ENCODE results near the gene HVCN1. TPM values are rescaled to one million over a fixed set of nuclear protein-coding genes. Genes with fewer than 3 reads are reported as not detected.

HVCN1 gene
- total and polyA plus RNA-seq, 10 donors, result 46.9 to 114 (median 69.0) TPM

DNA sequence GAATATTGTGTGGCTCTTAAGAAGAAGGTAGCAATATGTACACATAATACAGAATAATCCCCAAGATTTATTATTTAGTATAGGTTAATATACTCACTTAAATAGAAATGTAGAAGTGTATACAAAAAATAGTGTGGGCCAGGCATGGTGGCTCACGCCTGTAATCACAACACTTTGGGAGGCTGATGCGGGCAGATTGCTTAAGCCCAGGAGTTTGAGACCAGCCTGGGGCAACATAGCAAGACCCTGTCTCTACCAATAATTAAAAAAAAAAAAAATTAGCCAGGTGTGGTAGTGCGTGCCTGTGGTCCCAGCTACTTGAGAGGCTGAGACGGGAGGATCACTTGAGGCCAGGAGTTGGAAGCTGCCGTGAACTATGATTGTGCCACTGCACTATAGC is 15.3 kb upstream of the HVCN1 start:
- Histone ChIP-seq H3K4me1 (peaks cover 0 to 5% (median under 1%) of the 10 kb centered on the region in 6 donors), H3K4me3 (no peak overlapping the region), H3K36me3 (peaks cover 0 to 4% (median 0%) of the 10 kb centered on the region in 6 donors), H3K9me3 (no peaks in the 10 kb centered on the region), H3K27ac (no peak overlapping the region), H3K27me3 (replicated peaks in 1 of 7) (no peaks in the 10 kb centered on the region)
- TF ChIP-seq, protein P1, sequence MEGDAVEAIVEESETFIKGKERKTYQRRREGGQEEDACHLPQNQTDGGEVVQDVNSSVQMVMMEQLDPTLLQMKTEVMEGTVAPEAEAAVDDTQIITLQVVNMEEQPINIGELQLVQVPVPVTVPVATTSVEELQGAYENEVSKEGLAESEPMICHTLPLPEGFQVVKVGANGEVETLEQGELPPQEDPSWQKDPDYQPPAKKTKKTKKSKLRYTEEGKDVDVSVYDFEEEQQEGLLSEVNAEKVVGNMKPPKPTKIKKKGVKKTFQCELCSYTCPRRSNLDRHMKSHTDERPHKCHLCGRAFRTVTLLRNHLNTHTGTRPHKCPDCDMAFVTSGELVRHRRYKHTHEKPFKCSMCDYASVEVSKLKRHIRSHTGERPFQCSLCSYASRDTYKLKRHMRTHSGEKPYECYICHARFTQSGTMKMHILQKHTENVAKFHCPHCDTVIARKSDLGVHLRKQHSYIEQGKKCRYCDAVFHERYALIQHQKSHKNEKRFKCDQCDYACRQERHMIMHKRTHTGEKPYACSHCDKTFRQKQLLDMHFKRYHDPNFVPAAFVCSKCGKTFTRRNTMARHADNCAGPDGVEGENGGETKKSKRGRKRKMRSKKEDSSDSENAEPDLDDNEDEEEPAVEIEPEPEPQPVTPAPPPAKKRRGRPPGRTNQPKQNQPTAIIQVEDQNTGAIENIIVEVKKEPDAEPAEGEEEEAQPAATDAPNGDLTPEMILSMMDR (IDR thresholded peaks at IDR 0.05 in 8 of 11, conservative IDR thresholded peaks at IDR 0.05 in 3 of 11), result no peak
- TF ChIP-seq POLR2A (IDR thresholded peaks at IDR 0.05), result no peak
- no peak for TF ChIP-seq POLR2AphosphoS5 (IDR thresholded peaks at IDR 0.05)
- DNase-seq, result no peak
- intact Hi-C loops (cut with DNase I; ENCODE audit: low total_unique reads), result loop anchor here (10.0 kb wide), 1 partner anchor 189 kb away; no protein-coding TSS in a partner anchor
- WGBS, 5 donors, result 94 to 100% (median 96%) methylated on average over 5 of the region's 5 CpGs

DNA sequence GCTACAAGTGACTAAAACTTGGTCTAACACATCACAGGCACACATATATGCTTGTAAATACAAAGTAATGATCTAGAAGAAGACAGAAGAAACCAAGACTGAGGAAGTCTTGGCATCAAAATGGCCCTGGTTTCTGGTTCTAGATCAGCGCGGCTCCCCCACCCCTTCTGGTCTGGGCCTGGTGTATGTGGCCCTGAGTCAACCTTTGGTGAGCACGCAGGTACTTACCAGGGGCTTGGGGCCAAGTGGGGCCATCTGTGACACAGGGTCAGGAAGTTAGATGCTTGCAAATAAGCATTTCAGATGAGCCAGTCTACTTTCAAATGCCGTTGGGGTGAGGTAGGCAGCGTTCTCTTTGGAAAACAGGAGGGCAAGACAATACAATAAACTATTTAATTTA is 13.2 kb upstream of the HVCN1 start:
- DNase-seq, result no peak
- H3K27ac ChIP-seq, result no peak overlapping the region
- H3K4me3 ChIP-seq, result no peak overlapping the region
- H3K27me3 ChIP-seq (replicated peaks in 1 of 7), result no peaks in the 10 kb centered on the region
- TF ChIP-seq POLR2A (IDR thresholded peaks at IDR 0.05) (no peak), POLR2AphosphoS5 (IDR thresholded peaks at IDR 0.05) (no peak)
- TF ChIP-seq, protein P1 (IDR thresholded peaks at IDR 0.05 in 8 of 11, conservative IDR thresholded peaks at IDR 0.05 in 3 of 11), result no peak
- no peaks in the 10 kb centered on the region for H3K36me3 ChIP-seq
- H3K9me3 ChIP-seq, result no peaks in the 10 kb centered on the region
- 88 to 93% (median 90%) methylated on average over 5 of the region's 5 CpGs for WGBS, 5 donors
- H3K4me1 ChIP-seq, result peaks cover 8 to 27% (median 19%) of the 10 kb centered on the region in 6 donors
- intact Hi-C loops (cut with DNase I; ENCODE audit: low total_unique reads), result loop anchor here (10.0 kb wide), 1 partner anchor 187 kb away; no protein-coding TSS in a partner anchor

DNA sequence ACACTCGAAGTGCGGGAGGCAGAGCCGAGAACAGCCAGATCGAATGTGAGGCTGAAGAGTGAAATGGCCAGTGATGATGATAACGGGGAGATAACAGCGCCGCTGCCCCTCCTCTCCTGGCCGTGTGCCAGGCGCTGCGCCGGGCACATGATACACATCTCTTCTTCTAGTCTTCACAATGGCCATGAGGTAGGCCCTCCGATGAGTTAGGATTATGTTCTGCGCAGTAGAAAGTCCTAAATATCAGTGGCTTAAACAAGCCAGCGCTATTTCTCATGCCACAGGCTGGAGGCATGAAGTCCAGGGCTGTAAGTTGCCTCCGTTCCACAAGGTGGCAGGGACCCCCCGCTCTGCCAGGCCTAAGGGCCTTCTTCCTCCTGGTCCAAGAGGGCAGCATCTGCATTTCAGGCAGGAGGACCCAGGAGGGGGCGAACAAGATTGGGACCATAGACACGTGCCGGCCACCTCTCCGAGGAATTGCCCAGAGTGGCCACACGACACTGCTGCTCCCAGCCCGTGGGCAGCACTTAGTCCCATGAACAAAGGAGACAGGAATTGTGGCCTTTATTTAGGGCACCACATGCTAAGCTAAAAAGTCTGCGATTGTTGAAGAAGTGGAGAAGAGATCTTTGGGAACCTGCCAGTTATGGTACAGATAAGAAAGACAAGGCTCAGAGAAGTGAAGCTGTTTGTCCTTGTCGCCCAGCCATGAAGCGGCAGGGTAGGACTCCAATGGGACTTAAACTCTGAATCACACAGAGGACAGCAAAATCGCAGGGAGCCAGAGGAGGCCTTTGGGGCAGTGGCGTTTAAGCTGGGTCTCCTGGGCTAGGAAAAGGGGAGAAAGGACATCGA is 10.9 kb upstream of the HVCN1 start:
- DNase-seq, result no peak
- Histone ChIP-seq H3K9me3 (no peaks in the 10 kb centered on the region), H3K27ac (peak overlapping the region in 1 of 8 donors; percentile 78), H3K27me3 (replicated peaks in 1 of 7) (no peaks in the 10 kb centered on the region), H3K4me1 (peaks cover 8 to 48% (median 20%) of the 10 kb centered on the region in 6 donors), H3K36me3 (no peaks in the 10 kb centered on the region), H3K4me3 (no peak overlapping the region)
- TF ChIP-seq, protein P1 (IDR thresholded peaks at IDR 0.05 in 8 of 11, conservative IDR thresholded peaks at IDR 0.05 in 3 of 11), result no peak
- no peak for TF ChIP-seq POLR2A (IDR thresholded peaks at IDR 0.05)
- no peak for TF ChIP-seq POLR2AphosphoS5 (IDR thresholded peaks at IDR 0.05)
- 92 to 94% (median 93%) methylated on average over 27 to 28 of the region's 28 CpGs for WGBS, 5 donors
- intact Hi-C loops (cut with DNase I; ENCODE audit: low total_unique reads), result loop anchor here (10.0 kb wide), 2 partner anchors 85 to 185 kb away; partner anchors contain the start of gene TCTN1
